ENCODE results near the gene CTTNBP2. TPM values are rescaled to one million over a fixed set of nuclear protein-coding genes. Genes with fewer than 3 reads are reported as not detected.

CTTNBP2 gene
- total RNA-seq, 4 donors from 2014 or later = 3.1 to 31.4 (median 4.8) TPM

GRCh38 chr7:117830422-117830954 is 42.8 kb downstream of the CTTNBP2 start:
- DNase-seq = no peak
- no peak overlapping the region for H3K4me3 ChIP-seq
- H3K27me3 ChIP-seq = no peaks in the 10 kb centered on the region
- H3K9me3 ChIP-seq = no peaks in the 10 kb centered on the region
- H3K27ac ChIP-seq = no peak overlapping the region
- H3K4me1 ChIP-seq = peaks cover 0 to 22% (median 0%) of the 10 kb centered on the region in 4 donors
- no peak for TF ChIP-seq CTCF (IDR thresholded peaks at IDR 0.05)
- no peak for TF ChIP-seq POLR2A (IDR thresholded peaks at IDR 0.05)
- no peaks in the 10 kb centered on the region for H3K36me3 ChIP-seq

GRCh38 chr7:117829450-117830117 is 43.7 kb downstream of the CTTNBP2 start:
- no peaks in the 10 kb centered on the region for H3K27me3 ChIP-seq
- no peaks in the 10 kb centered on the region for H3K36me3 ChIP-seq
- H3K4me1 ChIP-seq = peaks cover 0 to 22% (median 0%) of the 10 kb centered on the region in 4 donors
- TF ChIP-seq CTCF (IDR thresholded peaks at IDR 0.05) (no peak), POLR2A (IDR thresholded peaks at IDR 0.05) (no peak)
- no peak overlapping the region for H3K4me3 ChIP-seq
- no peaks in the 10 kb centered on the region for H3K9me3 ChIP-seq
- no peak for DNase-seq
- no peak overlapping the region for H3K27ac ChIP-seq

GRCh38 chr7:117828825-117829224 is 44.4 kb downstream of the CTTNBP2 start:
- H3K27me3 ChIP-seq = no peaks in the 10 kb centered on the region
- H3K36me3 ChIP-seq = no peaks in the 10 kb centered on the region
- DNase-seq = no peak
- H3K27ac ChIP-seq = no peak overlapping the region
- TF ChIP-seq CTCF (IDR thresholded peaks at IDR 0.05) = no peak
- H3K4me1 ChIP-seq = peaks cover 0 to 22% (median 0%) of the 10 kb centered on the region in 4 donors
- H3K9me3 ChIP-seq = no peaks in the 10 kb centered on the region
- no peak overlapping the region for H3K4me3 ChIP-seq

- Histone ChIP-seq H3K27ac (no peak overlapping the region), H3K9me3 (no peaks in the 10 kb centered on the region), H3K36me3 (no peaks in the 10 kb centered on the region), H3K4me3 (no peak overlapping the region), H3K4me1 (peaks cover 0 to 22% (median 0%) of the 10 kb centered on the region in 4 donors), H3K27me3 (no peaks in the 10 kb centered on the region)
- no peak for DNase-seq
- TF ChIP-seq POLR2A (IDR thresholded peaks at IDR 0.05) = no peak
- no peak for TF ChIP-seq CTCF (IDR thresholded peaks at IDR 0.05)
Observed at GRCh38 chr7:117827862-117828261, 45.4 kb downstream of the CTTNBP2 start.

GRCh38 chr7:117825132-117825531 is 48.1 kb downstream of the CTTNBP2 start:
- Histone ChIP-seq H3K27ac (no peak overlapping the region), H3K36me3 (no peaks in the 10 kb centered on the region), H3K27me3 (no peaks in the 10 kb centered on the region), H3K4me3 (no peak overlapping the region), H3K9me3 (no peaks in the 10 kb centered on the region), H3K4me1 (peaks cover 0 to 20% (median 0%) of the 10 kb centered on the region in 4 donors)
- TF ChIP-seq CTCF (IDR thresholded peaks at IDR 0.05) = no peak
- no peak for TF ChIP-seq POLR2A (IDR thresholded peaks at IDR 0.05)
- no peak for DNase-seq
